HG02870 (cell line): Measurements from ENCODE around the gene PELI1.
"Not testable (repeated sequence)": the region's sequence is repeated elsewhere in the genome, so short reads cannot be mapped to it uniquely, and the experiment has no call there.

ENCODE experiments used
- ATAC-seq: cut with Tn5 transposase; IDR thresholded peaks from one replicate; pipeline ENCODE4 v1.9.1; 2021; ENCODE audit warnings: mild to moderate bottlenecking, moderate library complexity; ENCODE audit not compliant: unreplicated experiment

PELI1 gene

DNA sequence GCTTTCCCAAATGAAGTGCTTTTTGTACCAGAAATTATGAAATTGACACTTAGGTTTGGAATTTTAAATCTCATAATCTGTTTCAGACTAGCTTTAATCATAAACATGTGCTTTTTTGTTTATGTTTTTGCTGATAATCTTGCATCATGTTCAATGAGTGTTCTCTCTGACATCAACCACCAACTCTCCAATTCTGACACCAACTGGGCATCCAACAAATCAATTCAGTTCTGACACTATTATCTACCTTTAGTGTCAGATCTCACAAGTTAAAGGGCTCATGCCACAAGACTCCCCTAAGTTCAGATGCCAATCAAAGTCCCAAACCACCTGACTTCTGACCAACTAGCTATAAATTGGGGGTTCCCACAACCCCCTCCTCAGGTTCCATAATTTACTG lies 19.6 kb downstream of the PELI1 start:
- ATAC-seq = no peak

GRCh38 chr2:64124168-64124567 lies 20.1 kb downstream of the PELI1 start:
- no peak for ATAC-seq

DNA sequence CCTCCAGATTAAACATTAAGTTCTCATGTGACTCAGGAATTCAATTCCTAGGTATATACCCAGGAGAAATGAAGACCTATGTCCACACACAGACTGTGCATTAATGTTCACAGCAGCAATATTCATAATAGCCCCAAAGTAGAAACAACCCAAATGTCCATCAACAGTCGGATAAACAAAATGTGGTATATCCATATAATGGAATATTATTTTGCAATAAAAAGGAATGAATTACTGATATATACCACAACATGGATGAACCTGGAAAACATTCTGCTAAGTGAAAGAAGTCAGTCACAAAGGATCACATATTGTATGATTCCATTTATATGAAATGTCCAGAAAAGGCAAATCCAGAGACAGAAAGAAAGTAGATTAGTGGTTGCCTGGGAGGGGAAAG lies 20.5 kb downstream of the PELI1 start:
- ATAC-seq = no peak

DNA sequence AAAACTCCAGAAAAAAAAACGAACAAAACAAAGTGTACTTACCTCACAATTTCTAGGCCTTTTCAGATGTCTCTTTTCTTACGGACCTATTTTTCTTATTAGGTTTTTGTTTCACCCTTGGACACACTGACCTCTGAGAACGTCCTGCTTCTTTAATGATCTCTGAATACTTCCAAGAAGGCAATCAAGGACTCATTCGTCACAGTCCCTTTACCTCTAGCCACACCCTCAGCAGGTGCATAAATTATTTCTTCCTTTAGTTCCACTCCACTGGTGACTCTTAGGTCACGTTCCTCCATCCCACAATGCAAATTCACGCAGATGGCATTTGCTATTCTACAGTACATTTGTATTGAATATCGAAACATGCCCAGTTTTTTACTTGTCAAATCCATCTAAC lies 21.9 kb downstream of the PELI1 start:
- no peak for ATAC-seq

DNA sequence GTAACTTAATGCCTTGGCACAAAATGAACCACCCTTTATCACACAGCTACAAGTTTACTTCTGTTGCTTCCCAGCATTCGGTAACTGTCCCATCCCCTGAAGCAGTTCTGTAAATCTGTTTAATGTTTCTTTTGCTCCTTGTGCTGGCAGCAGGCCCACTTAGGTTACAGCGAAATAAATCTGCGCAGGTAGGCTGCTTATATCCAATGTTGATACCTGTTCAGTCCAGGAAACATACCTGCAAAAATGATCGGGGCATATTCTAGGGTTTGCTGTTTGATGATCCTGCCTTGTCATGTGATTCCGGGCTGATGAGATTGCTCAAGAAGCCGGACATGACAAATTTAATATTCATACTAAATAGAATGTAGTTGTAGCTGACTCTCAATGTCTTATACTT lies 23.3 kb downstream of the PELI1 start:
- ATAC-seq = no peak

- ATAC-seq = no peak
Measured at GRCh38 chr2:64120008-64120407, 24.2 kb downstream of the PELI1 start.

- no peak for ATAC-seq
Measured at GRCh38 chr2:64119369-64119768, 24.9 kb downstream of the PELI1 start.

DNA sequence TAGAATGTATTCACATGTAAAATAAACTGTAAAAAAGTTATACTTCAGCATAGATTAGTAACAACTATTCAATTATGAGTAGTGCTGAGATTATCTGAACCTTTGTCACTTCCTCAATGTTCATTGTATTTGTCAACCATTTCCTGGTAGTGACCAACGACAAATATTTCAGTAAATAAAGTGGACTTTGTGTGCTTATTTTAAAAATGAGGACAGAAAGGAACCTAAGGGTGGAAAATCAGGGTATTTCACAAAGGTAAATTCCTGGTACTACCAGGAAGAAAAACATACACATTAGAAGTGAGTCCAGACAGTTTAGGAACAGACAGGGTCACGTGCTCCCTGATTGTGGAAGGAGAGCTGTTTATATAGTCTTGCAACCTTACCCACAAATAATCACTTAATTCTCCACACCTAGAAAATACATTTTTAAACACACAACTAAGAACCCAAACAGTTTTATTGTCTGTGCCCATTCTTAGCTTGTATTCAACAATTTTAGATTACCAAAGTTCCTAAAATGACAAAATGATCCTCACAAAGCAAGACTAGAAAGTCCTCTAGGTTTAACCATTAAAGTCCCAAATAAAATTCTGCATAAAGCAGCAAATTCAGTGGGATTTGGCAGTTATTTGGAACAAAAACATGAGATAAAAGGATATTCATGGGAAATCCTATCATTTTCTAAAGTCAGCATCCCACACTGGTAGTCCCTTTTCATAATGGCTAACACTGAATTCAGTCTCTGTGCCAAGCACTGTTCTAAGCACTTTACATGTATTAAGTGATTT lies 28.2 kb downstream of the PELI1 start:
- no peak for ATAC-seq

DNA sequence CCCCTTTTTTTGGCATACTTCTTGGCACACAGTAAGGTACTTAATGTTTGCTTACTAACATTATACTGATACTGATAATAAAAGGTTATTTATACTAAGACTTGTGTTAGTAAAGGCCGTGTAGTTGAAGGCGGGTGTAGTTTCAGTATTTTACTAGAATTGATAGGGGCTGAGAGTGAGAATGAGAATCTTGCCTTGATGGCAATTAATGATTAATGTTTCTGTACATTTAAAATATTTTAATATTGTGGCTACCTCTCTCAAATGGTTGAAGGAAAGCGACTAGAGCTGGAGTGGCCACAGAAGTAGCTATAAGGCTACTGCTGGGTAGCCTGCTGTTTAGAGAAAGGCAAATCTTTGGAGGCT lies 29.3 kb downstream of the PELI1 start:
- no peak for ATAC-seq

DNA sequence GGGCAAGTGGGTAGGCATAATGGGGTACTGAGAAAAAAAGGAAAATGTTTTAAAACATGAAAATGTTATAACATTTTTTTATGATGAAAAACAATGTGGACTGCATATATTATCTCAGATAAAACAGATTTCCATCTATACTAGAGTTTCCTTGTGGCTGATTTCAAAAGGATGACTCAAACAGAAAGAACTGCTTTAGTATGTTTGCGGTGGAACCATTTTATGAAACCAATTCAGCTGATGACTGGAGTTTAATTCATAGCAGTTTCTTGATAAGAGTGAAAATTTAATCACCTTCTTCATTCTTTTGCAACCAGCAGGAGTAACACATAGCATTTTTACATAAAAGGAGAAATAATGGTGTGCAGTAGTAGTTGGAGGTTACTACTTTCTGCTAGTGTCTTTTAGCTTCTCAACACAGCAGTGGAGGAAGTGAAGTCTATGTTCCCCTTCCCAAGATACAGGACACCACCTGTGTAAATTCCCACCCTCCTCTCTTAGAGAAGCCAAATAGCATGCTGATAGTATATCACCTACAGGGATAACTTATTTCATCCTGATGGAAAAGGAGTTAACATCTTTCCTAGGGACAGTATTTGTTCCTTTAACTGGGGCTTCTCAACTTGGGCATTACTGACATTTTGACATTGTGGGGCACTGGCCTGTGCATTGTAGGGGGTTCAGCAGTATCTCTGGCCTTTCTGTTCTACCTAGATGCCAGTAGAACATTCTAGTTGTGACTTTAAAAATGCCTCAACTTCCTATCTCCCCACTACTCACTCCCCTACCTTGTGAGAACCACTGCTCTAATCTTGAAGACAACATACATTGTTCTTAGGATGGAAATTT lies 29.9 kb downstream of the PELI1 start:
- ATAC-seq = peak; percentile 60

DNA sequence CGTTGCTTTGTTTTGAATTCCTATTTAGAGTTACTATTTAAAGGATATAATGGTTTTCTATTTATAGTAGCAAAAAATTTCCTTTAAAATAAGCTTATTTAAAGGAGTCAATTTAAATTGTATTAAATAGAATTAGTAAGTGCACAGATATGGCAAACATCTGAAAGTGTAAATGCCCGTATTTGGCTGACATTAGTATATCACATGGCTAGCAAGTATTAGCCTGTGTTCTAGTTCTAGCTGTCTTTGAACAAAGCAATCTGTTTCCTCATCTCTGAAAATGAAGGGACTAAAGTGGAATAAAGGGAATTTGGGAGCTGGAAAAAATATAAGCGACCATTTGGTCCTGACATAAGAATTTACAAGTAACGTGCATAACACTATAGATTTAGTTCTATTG lies 32.2 kb downstream of the PELI1 start:
- ATAC-seq = no peak

DNA sequence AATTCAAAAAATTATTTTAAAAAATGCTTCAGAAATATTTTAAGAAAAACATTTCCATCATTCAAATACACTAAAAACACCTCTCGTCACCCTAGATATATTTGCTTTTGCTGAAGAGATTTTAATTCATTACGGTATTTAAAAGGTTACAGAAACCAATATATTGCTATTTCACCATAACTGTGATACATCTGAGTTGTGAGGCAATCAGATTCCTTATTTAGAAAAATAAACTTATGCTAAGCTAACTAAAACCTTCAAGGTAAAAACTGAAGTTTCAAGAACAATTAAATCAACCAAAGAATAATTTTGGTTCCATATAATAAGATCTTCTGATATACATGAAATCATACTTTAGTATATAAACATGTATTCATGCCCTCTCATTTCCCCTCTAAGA lies 32.8 kb downstream of the PELI1 start:
- ATAC-seq = no peak

- ATAC-seq = no peak
Measured at GRCh38 chr2:64108666-64109241, 35.5 kb downstream of the PELI1 start.

DNA sequence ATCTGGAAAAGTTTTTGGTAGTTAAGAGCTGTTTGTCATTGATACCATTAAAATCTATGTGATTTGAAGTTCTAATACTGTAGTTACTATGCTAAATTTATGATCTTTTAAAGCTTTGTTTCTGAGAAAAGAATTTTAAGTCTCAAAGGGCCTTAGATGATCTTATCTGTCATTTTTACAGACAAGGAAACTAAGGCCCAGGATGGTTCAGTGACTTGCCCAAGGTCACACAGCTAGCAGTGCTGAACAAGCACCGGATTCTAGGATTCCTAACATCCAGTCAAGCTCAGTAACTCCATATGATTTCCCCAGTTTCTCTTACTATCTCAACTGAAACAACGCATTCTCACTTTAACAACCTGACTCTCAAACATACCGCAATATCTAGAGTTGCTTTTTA lies 37.7 kb downstream of the PELI1 start:
- ATAC-seq = no peak

- no peak for ATAC-seq
Measured at GRCh38 chr2:64105670-64106461, 38.4 kb downstream of the PELI1 start.

DNA sequence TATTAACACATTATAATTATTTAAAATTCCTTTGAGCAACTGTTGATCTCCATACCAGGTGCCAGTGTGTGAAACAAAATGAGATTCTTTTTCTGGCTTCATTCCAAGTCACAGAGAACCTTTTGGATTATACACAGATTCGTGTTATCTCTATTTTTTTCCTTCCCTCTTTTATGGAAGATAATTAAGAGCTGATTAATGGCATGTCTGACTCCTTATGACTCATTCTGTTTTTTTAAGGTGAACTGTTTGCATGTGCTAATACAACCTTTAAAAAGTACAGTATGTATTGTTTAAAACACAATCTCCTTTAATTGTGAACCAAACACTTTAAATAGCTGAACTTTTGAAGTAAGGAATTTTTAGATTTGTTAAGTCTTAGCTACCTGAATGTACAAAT lies 39.3 kb downstream of the PELI1 start:
- ATAC-seq = no peak

- not testable (repeated sequence) for ATAC-seq
Measured at GRCh38 chr2:64102736-64103135, 41.5 kb downstream of the PELI1 start.

DNA sequence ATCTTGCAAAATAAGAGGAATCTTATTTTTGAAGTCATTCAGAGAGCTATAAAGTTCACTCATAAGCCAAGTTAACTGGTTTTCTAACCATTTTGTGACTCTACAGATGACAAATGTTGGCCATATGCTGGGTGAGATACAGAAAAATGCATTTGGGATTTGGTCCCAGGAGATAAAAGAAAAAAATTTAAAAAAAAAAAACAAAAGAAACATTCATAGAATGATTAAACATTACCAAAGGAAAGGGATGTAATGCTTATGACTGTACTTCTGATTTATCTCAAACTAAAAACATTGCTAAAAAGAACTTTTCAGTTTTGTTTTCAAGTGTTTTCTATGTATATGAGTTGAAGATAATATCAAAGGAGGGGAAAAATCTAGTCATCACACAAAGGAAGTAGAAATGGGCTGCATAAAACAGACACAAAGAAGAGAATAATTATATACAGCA lies 43.1 kb downstream of the PELI1 start:
- ATAC-seq = peak; percentile 40

GRCh38 chr2:64100584-64100983 lies 43.6 kb downstream of the PELI1 start:
- peak; percentile 49 for ATAC-seq

DNA sequence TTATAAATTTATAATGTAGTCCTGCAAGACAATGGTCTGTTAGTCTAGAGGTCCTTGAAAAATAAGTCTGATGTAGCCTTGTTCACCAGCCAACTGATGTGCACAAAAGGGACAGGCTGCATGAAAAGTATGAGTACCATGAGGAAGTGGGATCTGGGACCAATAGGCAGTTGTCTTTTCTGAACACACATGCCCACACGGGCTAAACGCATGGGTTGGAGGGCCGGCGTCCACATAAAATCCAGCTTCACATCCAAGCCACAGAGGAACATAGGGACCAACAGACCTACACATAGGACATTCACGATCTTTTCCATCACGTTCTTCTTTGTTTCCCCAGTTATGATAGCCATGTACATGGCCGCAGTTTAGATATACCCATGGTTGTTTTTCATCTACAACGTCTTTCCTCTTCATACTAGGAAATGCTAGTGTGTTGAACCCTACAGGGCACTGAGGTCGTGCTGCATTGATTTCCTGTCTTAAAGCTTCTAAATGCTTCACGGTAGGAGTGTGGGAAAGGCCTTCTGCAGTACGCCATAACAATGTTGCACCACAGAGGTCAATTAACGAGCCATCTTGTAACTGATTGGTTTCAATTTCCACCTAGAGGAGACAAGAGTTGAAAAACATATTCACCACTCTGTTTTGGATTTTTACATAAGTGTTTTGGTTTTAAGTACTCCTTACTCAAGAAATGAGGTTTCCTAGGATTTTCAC lies 49.4 kb downstream of the PELI1 start:
- ATAC-seq = no peak
